Esophagus squamous epithelium (tissue), 4 donors: ENCODE measurements around the gene LPP.

Source experiments
- CTCF ChIP-seq, 6 experiments: fragments of 450-650 bp in 4 of 6; fragments of 200-600 bp in 2 of 6; sonication (generic) in 2 of 6; IDR thresholded peaks; one replicate each; pipeline ENCODE4 v1.5.1; 2016 to 2019; ENCODE audit warnings: antibody characterized with exemption in 6 of 6, mild to moderate bottlenecking in 4 of 6, moderate library complexity in 4 of 6
- POLR2A ChIP-seq, 4 donors: fragments of 450-650 bp; IDR thresholded peaks; one replicate each; pipeline ENCODE4 v1.6.1; 2017; ENCODE audit warnings: antibody characterized with exemption in 4 of 4, mild to moderate bottlenecking in 4 of 4, moderate library complexity in 3 of 4

- TF ChIP-seq CTCF (IDR thresholded peaks at IDR 0.05): no peak
- no peak for TF ChIP-seq POLR2A (IDR thresholded peaks at IDR 0.05)
Measured at GRCh38 chr3:188231456-188231855, 77.5 kb downstream of the LPP start.
